Measurements from ENCODE around the gene SHROOM4. TPM values are rescaled to one million over a fixed set of nuclear protein-coding genes. Genes with fewer than 3 reads are reported as not detected.
A peak's percentile ranks its signal among the peaks of the same experiment; 100 is the strongest.

Gene SHROOM4
- total and polyA plus RNA-seq, 4 donors, result 10.9 to 15.5 (median 12.5) TPM

DNA sequence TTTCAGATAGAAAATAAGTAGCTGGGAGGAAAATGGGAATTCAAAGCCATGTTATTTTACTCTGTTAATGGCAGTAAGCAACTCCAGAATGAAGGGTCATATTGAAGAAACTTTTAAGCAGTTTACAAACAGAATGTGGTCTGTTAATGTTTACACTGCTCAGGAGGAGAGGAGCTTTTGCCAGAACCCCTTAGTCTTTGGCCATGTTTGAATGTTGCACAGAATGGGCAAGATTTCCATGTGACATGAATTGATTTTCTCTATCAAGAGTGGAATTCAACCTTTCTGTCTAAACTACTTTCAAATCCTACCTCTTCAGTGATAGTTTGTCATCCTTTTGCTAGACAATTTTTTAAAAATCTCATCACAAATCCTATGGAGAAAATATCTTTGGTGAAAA, 227.6 kb downstream of the SHROOM4 start:
- peaks cover 2% of the 10 kb centered on the region for H3K27me3 ChIP-seq (ENCODE audit: control insufficient read depth, insufficient read depth, low read length)
- no peaks in the 10 kb centered on the region for H3K36me3 ChIP-seq (ENCODE audit: control insufficient read depth, insufficient read depth, low read length)
- no peak for DNase-seq (ENCODE audit: low read depth in 4 of 6, low spot score in 6 of 6)
- no peak overlapping the region for H3K27ac ChIP-seq (ENCODE audit: low read depth, low read length)
- no peaks in the 10 kb centered on the region for H3K9me3 ChIP-seq (ENCODE audit: control insufficient read depth, insufficient read depth, low read length)
- H3K4me3 ChIP-seq (ENCODE audit: low read depth, low read length), result no peak overlapping the region
- no peaks in the 10 kb centered on the region for H3K4me1 ChIP-seq (ENCODE audit: control insufficient read depth, insufficient read depth, low read length)

DNA sequence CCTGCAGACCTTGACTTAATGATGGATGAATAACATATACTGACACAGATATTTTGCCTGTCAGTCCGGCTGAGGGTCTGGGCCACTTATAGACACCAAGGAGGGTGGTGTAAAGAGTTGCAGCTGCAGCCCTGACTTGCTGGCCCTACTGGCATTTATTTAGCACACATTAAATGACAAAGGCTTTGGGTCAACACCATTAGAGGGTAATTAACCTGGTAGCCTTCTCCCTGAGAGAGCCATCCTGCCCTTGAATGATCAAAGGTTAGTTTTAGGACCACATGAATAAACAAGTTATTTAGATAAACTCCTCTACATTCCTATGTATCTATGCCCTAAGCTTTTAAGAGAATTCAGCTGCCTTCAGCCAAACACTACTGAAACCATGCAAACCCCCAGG, 232.6 kb downstream of the SHROOM4 start:
- Histone ChIP-seq H3K27me3 (ENCODE audit: control insufficient read depth, insufficient read depth, low read length) (peaks cover 5% of the 10 kb centered on the region), H3K9me3 (ENCODE audit: control insufficient read depth, insufficient read depth, low read length) (no peaks in the 10 kb centered on the region), H3K36me3 (ENCODE audit: control insufficient read depth, insufficient read depth, low read length) (no peaks in the 10 kb centered on the region), H3K27ac (ENCODE audit: low read depth, low read length) (no peak overlapping the region), H3K4me3 (ENCODE audit: low read depth, low read length) (no peak overlapping the region), H3K4me1 (ENCODE audit: control insufficient read depth, insufficient read depth, low read length) (no peaks in the 10 kb centered on the region)
- DNase-seq (ENCODE audit: low read depth in 4 of 6, low spot score in 6 of 6), result no peak
- no CpG with 5 or more reads among the region's 1 CpG for WGBS (ENCODE audit: insufficient coverage)

DNA sequence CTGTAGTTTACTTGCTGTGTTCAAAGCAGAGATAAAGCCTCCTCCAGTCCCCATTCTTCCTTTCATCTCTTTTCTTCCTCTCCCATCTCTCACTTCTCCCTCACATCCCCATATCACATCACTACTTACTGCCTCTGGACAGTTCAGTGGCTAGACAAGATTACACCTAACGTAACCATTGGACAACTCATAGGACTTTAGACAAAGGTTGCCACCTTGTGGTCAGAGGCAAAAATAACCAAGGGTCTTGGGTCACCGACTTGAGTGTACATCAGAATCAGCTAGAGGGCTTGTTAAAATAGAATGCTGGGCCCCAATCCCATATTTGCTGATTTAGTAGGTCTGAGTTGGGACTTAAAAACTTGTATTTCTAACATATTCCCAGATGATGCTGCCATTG, 234.0 kb downstream of the SHROOM4 start:
- no CpG with 5 or more reads among the region's 2 CpGs for WGBS (ENCODE audit: insufficient coverage)
- Histone ChIP-seq H3K9me3 (ENCODE audit: control insufficient read depth, insufficient read depth, low read length) (no peaks in the 10 kb centered on the region), H3K4me1 (ENCODE audit: control insufficient read depth, insufficient read depth, low read length) (no peaks in the 10 kb centered on the region), H3K27me3 (ENCODE audit: control insufficient read depth, insufficient read depth, low read length) (peaks cover 9% of the 10 kb centered on the region), H3K27ac (ENCODE audit: low read depth, low read length) (no peak overlapping the region), H3K4me3 (ENCODE audit: low read depth, low read length) (no peak overlapping the region), H3K36me3 (ENCODE audit: control insufficient read depth, insufficient read depth, low read length) (no peaks in the 10 kb centered on the region)
- DNase-seq (ENCODE audit: low read depth in 4 of 6, low spot score in 6 of 6), result peak; percentile 1 to 77 (median 11)

DNA sequence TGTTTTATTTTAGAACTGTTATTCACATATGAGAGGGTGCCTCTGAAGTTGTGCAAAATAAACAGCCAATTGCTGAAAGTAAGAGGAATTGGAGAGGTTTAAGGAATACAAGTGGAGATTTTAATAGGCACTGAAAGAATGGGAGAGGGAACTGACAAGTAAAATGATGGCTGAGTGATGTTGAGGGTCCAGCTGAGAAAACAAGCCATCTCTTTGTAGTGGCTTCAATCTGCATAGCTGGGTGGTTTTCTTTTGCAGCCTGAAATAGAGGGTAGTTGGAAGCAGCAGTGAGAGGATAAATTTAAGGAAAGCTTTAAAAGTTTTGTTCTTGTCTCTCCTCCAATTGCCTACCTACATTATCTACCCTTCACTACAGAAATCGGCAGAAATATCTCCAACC, 236.7 kb downstream of the SHROOM4 start:
- Histone ChIP-seq H3K4me3 (ENCODE audit: low read depth, low read length) (no peak overlapping the region), H3K9me3 (ENCODE audit: control insufficient read depth, insufficient read depth, low read length) (no peaks in the 10 kb centered on the region), H3K36me3 (ENCODE audit: control insufficient read depth, insufficient read depth, low read length) (no peaks in the 10 kb centered on the region), H3K4me1 (ENCODE audit: control insufficient read depth, insufficient read depth, low read length) (no peaks in the 10 kb centered on the region), H3K27me3 (ENCODE audit: control insufficient read depth, insufficient read depth, low read length) (peaks cover 9% of the 10 kb centered on the region), H3K27ac (ENCODE audit: low read depth, low read length) (no peak overlapping the region)
- peak in 1 of 6 donors; percentile 15 for DNase-seq (ENCODE audit: low read depth in 4 of 6, low spot score in 6 of 6)
- WGBS (ENCODE audit: insufficient coverage), result no CpG with 5 or more reads among the region's 1 CpG

DNA sequence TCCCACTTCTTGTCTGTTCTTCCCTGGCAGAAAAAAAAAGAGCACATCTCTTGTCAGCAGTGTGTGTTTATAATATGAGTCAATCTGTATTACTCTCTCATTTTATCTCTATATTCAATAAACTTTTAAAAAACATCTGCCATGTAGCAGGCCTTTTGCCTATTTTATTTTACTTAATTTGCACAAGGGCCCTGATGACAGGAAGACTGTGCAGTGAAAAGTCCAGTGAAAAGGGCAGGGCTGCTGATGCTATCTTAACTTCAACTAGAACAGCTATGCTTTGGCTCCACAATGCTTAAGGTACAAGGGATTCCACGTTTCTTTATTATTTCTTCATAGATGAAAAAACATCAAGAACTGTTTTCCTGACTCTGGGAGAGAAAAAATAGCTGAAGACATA, 246.4 kb downstream of the SHROOM4 start:
- DNase-seq (ENCODE audit: low read depth in 4 of 6, low spot score in 6 of 6), result no peak
- H3K36me3 ChIP-seq (ENCODE audit: control insufficient read depth, insufficient read depth, low read length), result no peaks in the 10 kb centered on the region
- no peak overlapping the region for H3K4me3 ChIP-seq (ENCODE audit: low read depth, low read length)
- peaks cover 2% of the 10 kb centered on the region for H3K9me3 ChIP-seq (ENCODE audit: control insufficient read depth, insufficient read depth, low read length)
- H3K27me3 ChIP-seq (ENCODE audit: control insufficient read depth, insufficient read depth, low read length), result no peaks in the 10 kb centered on the region
- WGBS (ENCODE audit: insufficient coverage), result no CpG with 5 or more reads among the region's 1 CpG
- no peak overlapping the region for H3K27ac ChIP-seq (ENCODE audit: low read depth, low read length)
- H3K4me1 ChIP-seq (ENCODE audit: control insufficient read depth, insufficient read depth, low read length), result no peaks in the 10 kb centered on the region

DNA sequence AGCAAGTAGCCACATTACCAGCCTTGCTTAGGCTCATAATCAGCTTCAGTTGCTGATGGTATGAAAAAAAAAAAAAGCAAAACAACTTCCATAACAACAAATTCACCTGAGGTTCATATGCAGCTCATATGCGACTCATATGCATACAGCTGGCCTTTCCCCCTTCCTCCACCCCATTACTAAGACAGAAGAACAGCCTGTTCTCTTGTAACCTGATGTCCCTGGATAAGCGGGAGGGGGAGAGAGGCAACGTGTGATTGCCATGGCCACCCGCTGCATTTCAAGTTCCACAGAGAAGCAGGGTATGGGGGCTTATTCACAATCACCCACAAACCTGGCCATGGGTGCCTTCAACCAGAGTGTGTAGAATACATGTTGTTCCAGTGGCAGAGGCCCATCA, 248.3 kb downstream of the SHROOM4 start:
- no peaks in the 10 kb centered on the region for H3K27me3 ChIP-seq (ENCODE audit: control insufficient read depth, insufficient read depth, low read length)
- H3K9me3 ChIP-seq (ENCODE audit: control insufficient read depth, insufficient read depth, low read length), result no peaks in the 10 kb centered on the region
- H3K36me3 ChIP-seq (ENCODE audit: control insufficient read depth, insufficient read depth, low read length), result no peaks in the 10 kb centered on the region
- no peak overlapping the region for H3K27ac ChIP-seq (ENCODE audit: low read depth, low read length)
- no peak for DNase-seq (ENCODE audit: low read depth in 4 of 6, low spot score in 6 of 6)
- no peak overlapping the region for H3K4me3 ChIP-seq (ENCODE audit: low read depth, low read length)
- no CpG with 5 or more reads among the region's 4 CpGs for WGBS (ENCODE audit: insufficient coverage)
- H3K4me1 ChIP-seq (ENCODE audit: control insufficient read depth, insufficient read depth, low read length), result no peaks in the 10 kb centered on the region

Small RNAs within 50 kb of the gene (small RNA-seq; reads per million reads assigned to genes)
- gene RNU6-935P (ENCODE audit: low replicate concordance), result not detected

Other genes with a start within 250 kb of the SHROOM4 start
- under 1 TPM in 1 of 2 donors, not detected in 1; 0.20 TPM for gene BMP15, start 96.5 kb upstream of the SHROOM4 start, total RNA-seq
- gene BMP15, start 96.5 kb upstream of the SHROOM4 start, polyA plus RNA-seq (ENCODE audit: insufficient read length in 2 of 2), result not detected